WI38 (cell line): ENCODE measurements around the gene INPP4B.

Experiments
- H3K4me3 ChIP-seq: 2 replicates; pipeline ENCODE4 v1.5.1; 2011; ENCODE audit warnings: low read depth, mild to moderate bottlenecking, control low read depth, low read length
- CTCF ChIP-seq: IDR thresholded peaks from 2 replicates; pipeline ENCODE4 v1.5.1; 2012; ENCODE audit warnings: low read depth, mild to moderate bottlenecking, control low read depth, low read length

INPP4B gene

DNA sequence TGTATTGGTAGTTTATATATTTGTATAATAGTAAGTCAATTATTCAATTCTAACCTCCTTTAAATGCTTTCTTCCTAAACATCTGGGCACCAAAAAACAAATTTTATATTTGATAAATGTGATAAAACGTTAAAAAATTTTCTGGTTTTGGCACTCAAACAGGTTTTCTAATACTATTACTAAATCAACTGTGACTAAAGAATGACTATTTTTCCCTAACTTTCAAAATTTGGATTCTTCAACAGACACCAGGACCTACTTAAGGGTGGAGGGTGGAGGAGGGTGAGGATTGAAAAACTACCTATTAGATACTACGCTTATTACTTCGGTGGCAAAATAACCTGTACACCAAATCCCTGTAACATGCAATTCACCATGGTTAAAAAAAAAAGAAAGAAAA, 654.2 kb downstream of the INPP4B start:
- TF ChIP-seq CTCF, result no peak

GRCh38 chr4:142181021-142181420, 665.1 kb downstream of the INPP4B start:
- no peak for TF ChIP-seq CTCF
- no peak overlapping the region for H3K4me3 ChIP-seq

More for the DNA sequence above, 654.2 kb downstream of the INPP4B start:
- no peak overlapping the region for H3K4me3 ChIP-seq

GRCh38 chr4:142169216-142169615, 676.9 kb downstream of the INPP4B start:
- no peak for TF ChIP-seq CTCF
- H3K4me3 ChIP-seq, result no peak overlapping the region

GRCh38 chr4:142168181-142168580, 677.9 kb downstream of the INPP4B start:
- no peak for TF ChIP-seq CTCF

DNA sequence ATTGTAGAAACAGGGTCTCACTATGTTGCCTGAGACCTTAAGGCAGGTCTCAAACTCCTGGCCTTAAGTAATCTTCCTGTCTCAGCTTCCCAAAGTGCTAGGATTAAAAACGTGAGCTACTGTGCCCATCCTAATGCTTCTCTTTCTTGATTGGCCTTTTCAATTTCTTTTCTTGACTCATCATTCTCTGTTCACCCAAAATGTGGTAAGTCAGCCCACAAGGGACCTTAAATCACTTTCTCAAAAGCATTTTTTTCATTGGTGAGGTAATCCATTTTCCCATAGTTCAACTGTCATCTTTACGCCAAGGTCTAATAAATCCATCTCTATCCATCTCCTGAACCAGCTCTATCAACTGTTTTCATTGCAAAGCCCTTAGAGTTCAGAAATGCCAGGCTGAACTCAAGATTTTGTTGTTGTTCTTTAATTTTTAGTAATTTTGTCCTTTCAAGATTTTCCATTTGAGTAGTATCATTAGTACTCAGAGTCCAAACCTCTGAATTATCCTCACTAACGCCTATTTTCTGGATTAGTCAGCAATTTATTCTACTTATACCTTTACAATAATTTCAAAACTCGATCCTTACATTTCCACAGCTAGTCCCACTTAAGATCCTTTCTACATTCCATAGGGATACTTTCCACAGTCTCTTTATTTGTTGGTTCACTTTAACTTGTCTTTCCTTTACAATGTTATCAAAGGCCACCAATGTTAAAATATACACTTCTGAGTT, 681.2 kb downstream of the INPP4B start:
- TF ChIP-seq CTCF, result no peak
- no peak overlapping the region for H3K4me3 ChIP-seq

More at GRCh38 chr4:142168181-142168580, 677.9 kb downstream of the INPP4B start:
- H3K4me3 ChIP-seq, result no peak overlapping the region

DNA sequence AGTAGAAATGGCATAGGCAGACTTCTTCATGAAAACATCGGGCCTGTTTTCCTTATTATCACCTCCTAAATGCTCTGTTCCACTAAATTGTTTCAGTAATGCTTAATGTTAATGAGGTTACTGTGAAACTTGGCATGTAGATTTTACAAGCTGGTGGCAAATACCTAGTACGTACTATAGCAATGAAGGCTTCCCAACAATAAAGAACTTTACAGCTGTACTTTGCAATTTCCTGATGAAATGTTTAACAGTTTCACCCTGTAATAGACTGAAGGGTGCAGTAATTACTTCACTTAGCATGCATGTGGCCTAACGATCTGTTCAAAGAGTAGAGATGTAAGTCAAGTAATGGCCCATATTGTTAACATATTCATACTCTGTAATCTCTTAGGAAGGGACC, 685.0 kb downstream of the INPP4B start:
- H3K4me3 ChIP-seq, result no peak overlapping the region
- TF ChIP-seq CTCF, result no peak

GRCh38 chr4:142160509-142160908, 685.6 kb downstream of the INPP4B start:
- TF ChIP-seq CTCF, result no peak
- no peak overlapping the region for H3K4me3 ChIP-seq
